ENCODE measurements around the gene ADH1B.
"Not testable (repeated sequence)": the region's sequence is repeated elsewhere in the genome, so short reads cannot be mapped to it uniquely, and the experiment has no call there.

The ADH1B gene

DNA sequence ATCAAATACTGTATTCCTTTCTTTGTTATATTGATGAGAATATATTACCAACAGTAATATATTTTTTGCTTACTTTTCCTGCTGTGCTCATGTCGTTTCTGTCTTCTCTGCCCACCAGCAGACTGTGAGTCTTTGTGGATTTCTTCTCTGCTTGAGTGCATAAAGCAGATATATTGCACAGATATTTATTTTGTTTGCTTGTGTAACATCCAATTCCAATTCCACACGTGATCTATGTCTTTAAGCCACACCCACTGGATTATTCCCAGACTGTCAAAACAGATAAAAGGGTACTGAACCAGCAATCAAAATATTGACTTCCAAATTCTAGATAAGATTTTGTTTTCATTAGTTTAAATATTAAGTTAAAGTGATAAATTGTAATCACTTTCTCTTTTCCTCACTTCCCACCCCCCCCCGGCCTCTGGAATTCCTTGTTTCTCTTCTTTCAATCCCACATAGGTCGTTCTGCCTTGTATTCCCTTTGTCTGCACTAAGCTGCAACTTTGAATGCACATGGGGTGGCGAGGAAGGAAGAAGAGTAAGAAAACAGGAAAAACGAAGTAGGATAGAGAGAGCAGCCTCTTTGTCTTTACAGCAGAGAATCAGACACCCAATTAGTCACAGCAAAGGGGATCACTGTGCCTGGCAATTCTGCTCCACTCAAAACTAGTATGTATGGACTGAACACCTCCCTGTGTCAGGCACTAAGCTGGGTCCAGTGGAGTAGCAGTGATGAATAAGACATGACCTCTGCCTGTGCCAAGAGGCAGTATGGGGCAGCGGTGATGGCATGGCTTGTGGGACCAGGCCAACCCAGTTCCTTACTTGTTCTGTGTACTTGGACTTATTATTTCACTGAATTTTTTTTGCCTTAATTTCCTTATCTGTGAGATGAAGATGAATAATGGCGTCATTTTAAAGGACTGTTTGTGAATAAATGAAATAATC, at the start of gene ADH1B:
TSS of gene ADH1B (minus strand) at position 161 of the 951 bp plus-strand sequence. CDS start at position 91, 70 bp downstream.
- no peak for DNase-seq (ENCODE audit: low read depth in 2 of 2)

DNA sequence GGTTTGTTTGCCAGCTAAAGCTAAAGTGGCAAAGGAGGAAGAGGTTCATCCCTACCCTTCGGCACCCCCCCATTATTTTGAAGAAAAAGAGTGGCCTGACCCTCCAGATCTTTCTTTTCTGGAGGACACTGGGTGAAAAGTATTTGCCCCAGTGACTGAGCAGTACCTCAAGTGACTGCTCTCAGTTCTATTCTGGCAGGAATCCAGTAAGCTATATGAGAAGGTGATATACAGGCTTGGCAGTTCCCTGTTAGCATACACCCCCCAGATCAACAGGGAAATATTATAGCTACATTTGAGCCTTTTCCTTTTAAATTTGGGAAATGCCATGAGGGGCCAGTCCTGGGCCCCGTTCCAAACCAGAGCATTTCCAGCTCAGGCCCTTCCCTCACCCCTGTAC, 46.6 kb upstream of the ADH1B start:
- not testable (repeated sequence) for DNase-seq (ENCODE audit: low read depth in 2 of 2)

DNA sequence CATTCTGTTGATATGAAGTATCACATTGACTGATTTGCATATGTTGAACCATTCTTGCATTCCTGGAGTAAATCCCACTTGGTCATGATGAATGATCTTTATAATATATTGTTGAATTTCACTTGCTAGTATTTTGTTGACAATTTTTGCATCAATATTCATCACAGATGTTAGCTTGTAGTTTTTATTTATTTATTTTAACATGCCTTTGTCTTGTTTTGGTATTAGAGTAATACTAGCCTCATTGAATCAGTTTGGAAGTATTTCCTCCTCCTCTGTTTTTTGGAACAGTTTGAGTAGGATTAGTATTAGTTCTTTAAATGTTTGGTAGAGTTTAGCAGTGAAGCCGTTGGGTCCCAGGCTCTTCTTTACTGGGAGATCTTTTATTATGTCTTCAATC, 45.3 kb upstream of the ADH1B start:
- no peak for DNase-seq (ENCODE audit: low read depth in 2 of 2)

DNA sequence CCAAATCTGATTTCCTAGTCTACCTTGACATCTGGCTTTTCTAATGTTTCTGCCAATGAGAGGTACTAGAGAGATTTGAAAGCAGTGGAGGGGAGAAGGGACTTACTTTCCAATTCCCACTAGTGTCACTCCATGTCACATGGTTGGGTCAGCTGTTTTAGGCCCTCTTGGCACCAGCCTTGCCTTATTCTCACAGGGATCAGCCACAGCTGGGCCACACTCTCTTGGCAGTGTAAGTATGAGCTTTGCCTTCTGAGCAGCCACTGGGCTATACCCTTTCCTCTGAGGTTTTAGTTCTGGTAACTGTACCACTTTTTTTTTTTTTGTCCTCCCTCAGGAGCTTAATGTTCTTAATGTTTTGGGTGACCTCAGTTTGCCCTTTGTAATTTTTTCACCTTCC, 41.6 kb upstream of the ADH1B start:
- DNase-seq (ENCODE audit: low read depth in 2 of 2) = no peak

DNA sequence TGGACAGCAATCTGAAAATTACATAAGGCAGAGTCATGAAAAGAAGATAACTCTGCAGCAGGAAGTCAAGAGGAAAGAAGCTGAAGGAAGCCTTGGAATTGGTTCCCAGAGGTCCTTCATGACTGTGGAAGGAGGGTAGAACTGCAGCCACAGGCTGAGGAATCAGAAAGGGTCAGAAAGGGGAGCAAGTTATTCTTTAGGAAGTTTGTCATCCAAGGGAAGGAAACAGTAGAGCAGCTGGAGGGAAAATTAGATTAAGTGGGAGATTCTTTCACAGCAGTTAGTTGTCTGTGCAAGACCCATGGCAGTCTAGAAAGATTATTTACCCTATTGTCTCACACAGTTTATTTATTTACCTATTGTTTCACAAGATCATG, 40.7 kb upstream of the ADH1B start:
- no peak for DNase-seq (ENCODE audit: low read depth in 2 of 2)

DNA sequence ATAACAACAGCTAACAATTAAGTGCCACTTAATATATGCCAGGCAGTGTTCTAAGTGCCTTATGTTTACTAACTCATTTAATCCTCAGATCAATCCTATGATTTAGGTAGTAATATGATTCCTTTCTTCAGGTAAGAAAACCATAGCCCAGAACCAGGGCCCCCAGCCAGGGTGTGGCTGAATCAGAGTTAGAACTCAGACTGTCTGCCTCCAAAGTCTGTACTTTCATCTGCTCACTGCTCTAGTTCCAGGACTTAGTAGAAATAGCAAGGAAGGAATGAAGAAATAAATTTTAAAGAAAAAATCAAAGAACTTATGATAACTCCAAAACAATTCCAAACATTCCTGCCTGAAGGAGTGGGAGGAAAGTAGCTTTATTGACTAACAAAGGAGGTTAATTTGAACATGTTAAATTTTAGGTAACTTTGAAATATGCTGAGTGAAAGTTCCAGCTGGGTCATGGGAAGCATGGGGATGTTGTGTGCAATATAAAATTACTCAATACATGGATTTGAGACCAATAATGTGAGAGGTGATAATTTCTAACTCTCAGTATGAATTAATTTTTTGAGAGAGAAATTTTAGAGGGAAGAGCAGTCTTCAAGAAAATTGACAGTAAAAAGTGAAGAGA, 40.2 kb upstream of the ADH1B start:
- DNase-seq (ENCODE audit: low read depth in 2 of 2) = no peak

DNA sequence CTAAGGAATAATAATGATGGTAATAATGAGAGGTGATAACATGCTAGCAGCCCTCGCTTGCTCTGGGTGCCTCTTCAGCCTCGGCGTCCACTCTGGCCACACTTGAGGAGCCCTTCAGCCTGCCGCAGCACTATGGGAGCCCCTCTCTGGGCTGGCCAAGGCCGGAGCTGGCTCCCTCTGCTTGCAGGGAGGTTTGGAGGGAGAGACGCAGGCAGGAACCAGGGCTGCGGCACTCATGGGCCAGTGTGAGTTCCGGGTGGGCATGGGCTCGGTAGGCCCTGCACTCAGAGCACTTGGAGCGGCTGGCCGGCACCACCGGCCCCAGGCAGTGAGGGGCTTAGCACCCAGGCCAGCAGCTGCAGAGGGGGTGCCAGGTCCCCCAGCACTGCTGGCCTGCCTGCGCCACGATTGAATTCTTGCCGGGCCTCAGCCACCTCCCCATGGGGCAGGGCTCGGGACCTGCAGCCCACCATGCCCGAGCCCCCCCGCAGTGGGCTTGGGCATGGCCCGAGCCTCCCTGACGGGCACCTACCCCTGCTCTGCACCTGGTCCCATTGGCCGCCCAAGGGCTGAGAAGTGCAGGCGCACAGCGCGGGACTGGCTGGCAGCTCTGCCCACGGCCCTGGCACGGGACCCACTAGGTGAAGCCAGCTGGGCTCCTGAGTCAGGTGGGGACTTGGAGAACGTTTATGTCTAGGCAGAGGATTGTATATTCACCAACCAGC, 38.4 kb upstream of the ADH1B start:
- DNase-seq (ENCODE audit: low read depth in 2 of 2) = no peak

DNA sequence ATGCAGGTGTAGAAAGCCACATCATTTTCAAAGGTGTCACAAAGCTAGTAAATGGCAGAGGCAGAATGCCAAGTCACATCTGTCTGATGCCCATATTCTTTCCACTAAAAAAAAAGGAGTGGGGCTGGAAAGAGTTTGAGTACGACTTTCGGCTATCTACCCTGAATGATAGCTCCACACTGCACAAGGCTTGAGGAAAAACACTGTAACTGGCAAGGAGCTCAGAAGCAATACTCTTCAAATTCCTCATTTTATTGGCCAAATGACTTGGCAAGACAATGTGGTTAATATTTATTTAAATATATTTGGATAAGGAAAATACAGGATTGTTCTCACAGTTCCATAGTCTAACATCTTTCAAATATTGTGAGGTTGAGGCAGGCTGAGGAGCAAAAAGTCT, 36.7 kb upstream of the ADH1B start:
- DNase-seq (ENCODE audit: low read depth in 2 of 2) = no peak

DNA sequence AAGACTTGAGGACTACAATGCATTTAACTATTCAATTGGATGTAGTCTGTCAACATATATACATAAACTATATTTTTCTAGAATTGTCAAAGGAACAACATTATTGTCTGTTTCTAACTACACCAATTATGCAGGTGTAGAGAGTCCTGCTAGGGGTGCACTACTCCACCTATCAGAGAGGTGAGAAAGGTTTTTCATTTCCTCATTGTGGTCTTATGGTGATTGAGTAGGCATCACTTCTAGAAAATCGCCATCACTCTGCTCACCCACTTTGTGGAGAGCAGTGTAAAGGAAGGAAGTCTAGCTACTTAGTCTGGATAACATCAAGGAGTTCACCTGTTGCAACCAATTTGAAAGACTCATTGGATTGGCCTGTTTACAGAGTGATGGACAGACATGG, 35.8 kb upstream of the ADH1B start:
- DNase-seq (ENCODE audit: low read depth in 2 of 2) = no peak

DNA sequence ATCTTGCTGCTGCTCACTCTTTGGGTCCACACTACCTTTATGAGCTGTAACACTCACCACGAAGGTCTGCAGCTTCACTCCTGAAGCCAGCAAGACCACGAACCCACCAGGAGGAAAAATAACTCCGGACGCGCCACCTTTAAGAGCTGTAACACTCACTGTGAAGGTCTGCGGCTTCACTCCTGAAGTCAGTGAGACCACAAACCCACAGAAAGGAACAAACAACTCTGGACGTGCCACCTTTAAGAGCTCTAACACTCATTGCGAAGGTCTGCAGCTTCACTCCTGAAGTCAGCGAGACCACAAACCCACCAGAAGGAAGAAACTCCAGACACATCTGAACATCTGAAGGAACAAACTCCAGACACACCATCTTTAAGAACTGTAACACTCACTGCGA, 34.9 kb upstream of the ADH1B start:
- DNase-seq (ENCODE audit: low read depth in 2 of 2) = not testable (repeated sequence)

DNA sequence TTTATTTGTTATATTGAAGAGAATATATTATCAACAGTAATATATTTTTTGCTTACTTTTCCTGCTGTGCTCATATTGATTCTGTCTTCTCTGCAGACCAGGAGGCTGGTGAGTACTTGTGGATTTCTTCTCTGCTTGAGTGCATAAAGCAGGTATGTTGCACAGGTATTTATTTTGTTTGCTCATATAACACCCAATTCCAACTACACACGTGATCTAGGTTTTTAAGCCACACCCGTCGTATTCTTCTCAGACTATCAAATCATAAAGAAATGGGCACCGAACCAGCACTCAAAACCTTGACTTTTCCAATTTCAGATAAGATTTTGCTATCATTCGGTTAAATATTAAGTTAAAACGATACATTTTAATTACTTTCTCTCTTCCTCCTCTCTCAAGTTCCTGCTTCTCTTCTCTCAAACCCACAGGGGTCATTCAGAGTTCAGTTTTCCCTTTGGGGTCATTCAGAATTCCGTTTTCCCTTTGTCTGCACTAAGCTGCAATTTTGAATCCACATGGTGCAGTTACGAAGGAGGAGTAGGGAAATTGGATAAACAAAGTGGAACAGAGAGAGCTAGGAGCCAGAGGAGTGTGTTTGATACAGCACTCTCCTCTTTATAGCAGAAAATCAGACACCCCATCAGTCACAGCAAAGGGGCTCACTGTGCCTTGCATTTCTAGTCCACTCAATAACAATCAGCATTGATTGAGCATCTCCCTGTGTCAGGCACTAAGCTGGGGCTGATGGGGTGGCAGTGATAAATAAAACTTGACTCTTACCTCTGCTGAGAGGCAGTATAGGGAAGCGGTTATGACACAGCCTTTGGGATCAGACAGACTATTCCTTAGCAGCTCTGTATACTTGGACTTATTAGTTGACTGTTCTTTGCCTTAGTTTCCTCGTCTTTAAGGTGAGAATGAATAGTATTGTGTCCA, 31.7 kb upstream of the ADH1B start, which contains the start of gene ADH1C:
TSS of gene ADH1C (minus strand) at position 145 of the 936 bp plus-strand sequence. CDS start at position 74, 71 bp downstream.
- no peak for DNase-seq (ENCODE audit: low read depth in 2 of 2)

DNA sequence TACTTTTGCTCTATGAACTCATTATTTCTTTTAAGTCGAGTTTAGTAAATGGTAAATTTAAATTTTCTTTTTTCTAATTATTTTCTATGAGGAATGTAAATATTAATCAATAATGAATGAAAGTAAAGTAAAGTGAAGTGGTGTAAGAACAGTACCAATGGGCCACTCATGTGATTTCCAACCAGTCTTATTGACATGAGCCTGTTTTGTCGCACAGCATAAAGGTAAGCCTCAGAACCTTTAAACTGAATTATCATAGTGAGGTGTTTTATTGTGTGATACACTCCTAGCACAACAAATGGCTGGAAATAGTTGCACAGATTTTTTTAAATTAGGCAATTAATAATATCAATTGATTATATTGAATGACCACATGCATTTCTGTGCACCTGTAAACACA, 30.3 kb upstream of the ADH1B start:
- no peak for DNase-seq (ENCODE audit: low read depth in 2 of 2)

DNA sequence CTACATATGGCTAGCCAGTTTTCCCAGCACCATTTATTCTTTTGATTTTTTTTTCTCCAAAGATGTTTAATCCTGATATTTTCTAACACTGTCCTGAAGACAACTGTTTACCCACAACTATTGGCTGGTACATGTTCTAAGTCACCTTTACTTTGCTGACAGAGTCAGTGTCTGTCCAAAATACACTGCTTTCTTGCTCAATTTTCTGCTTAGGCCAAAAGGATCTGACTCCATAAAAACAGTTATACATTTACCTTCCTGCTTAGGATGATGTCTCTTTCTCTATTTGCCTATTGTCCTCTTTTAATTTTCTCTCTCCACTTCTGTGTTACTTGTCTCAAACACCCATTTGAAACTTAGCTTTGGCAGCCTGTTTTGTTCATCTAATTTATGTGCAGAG, 28.1 kb upstream of the ADH1B start:
- DNase-seq (ENCODE audit: low read depth in 2 of 2) = no peak

DNA sequence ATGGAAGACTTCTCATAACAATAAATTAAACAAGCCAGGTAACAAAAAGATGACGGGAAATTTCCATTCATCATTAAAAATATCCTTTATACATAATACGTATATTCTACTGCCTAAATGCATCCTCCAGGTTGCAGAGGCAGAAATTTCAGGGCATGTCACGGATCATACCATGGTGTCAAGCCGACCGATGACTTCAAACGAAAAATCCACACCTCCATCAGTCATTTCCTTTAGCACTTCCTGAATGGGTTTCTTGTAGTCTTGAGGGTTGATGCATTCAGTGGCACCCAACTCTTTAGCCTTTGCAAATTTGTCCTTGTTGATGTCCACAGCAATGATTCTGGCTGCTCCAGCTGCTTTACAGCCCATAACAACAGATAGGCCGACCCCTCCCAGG, 21.4 kb upstream of the ADH1B start:
- not testable (repeated sequence) for DNase-seq (ENCODE audit: low read depth in 2 of 2)

DNA sequence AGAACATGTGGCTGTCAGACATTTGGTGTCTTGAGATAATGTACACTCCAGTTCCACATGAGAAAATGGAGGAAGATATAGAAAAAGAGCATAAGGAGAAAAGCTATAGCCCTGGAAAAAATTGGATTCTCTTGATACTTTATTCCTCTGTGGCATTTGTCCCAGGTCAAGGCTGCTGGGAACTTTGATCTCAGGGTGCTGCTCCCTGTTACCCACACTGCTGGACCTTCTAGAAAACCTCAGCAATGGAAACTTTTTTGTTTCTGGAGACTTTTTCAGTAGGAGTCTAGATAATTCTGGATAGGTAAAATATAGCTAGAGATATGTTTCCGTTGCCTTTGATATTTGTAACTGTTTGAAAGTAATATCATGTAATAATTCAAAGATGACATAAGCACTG, 20.2 kb upstream of the ADH1B start:
- no peak for DNase-seq (ENCODE audit: low read depth in 2 of 2)

DNA sequence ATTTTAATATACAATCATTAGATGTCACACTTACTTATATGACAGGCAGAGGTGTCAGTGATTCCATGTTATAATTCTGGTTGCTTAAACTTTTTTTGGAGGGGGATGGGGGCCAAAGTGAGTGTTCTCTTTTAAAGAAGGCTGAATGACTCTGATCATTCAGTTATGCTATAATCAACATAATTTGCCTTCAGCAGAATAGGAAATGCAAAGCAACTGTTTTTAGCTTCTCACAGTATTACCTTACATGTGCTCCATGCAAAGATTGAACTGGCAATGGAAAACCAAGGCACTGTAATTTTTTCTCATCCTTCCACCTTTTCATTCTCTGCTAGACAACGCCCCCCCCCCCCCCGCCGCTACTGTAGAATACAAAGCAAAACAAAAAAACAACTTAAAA, 18.0 kb upstream of the ADH1B start:
- no peak for DNase-seq (ENCODE audit: low read depth in 2 of 2)

DNA sequence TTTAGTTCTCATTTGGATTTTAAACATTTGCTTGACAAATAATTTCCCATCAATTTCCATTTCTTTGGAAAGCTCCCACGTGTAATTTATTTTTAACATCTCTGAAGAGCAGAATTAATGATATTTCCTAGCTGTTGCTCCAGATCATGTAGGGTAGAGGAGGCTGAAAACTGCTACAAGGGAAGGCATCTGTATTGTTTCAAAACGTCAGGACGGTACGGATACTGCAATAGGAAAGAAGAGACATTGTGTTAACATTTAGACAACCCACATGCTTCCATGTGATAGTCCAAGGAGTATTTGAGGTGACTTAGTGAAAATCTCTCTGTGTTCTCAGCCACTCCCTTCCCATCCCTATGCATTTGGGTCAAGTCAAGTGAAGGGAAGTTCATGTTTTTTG, 15.4 kb upstream of the ADH1B start:
- no peak for DNase-seq (ENCODE audit: low read depth in 2 of 2)

DNA sequence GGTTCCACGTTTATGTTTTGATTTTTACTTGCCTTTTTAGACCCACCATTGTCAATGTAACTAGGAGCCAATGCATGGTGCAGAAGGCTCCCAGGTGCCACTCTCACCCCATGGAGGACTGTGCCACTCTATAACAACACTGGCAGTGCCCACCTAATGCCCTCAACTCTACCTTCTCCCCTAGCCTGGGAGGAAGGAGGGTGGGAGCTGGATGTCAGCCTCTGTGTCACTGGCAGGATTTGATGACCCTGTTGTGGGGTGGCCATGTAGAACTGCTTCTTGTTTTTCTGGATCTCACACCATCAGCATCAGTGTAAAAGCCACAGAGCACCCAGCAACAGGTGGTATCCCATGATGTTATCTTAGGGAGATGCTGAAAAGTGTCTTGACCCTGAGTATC, 13.7 kb upstream of the ADH1B start:
- DNase-seq (ENCODE audit: low read depth in 2 of 2) = no peak

DNA sequence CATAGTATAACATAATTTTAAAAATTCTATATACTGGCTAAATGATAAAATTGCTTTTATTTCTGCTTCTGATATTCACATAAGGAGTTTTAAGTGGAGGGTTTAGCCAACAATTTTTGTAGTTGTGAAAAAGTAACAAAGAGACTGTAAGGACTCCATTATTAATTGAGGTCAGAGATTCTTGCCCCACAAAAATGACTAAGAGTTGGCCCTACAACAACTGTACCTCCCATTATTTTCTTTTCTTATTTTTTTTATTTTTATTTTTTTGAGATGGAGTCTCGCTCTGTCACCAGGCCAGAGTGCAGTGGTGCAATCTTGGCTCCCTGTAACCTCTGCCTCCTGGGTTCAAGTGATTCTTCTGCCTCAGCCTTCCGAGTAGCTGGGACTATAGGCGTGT, 9.4 kb upstream of the ADH1B start:
- DNase-seq (ENCODE audit: low read depth in 2 of 2) = no peak

DNA sequence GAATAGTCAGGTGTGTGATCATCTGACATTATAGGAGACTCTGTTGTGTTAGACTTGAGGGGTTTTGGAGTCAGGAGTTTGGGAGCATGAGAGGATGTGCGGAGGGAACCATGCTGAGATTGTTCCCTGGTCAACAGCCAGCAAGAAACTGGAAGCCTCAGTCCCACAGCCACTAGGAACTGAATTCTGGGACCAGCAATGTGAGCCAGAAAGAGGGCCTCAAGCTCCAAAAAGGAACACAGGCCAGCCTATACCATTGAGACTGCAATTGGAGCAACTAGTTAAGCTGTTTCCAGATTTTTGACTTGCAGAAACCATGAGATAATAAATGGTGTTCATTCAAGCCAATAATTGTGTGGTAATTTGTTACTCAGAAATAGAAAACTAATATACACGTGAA, 8.7 kb upstream of the ADH1B start:
- DNase-seq (ENCODE audit: low read depth in 2 of 2) = no peak

DNA sequence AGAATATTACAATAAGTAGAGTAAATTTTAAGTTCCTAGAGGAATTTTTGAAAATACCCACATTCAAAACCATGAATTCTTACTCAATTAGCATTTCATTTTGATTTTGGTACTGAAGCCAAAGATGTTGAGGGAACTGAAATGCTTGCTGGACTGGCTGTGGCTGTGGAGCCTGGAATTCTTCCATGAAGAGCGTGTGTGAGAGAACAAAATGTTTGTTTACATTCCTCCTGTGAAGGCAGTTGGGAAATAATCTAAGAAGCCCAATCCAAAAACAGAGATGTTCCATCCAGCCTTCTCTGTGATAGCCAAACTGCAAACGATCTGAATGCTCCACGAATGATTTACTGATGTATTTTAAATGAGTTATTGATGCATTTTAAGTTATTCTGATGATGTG, 3.8 kb upstream of the ADH1B start:
- DNase-seq (ENCODE audit: low read depth in 2 of 2) = no peak

All from stimulated activated CD8-positive, alpha-beta memory T cell treated with anti-CD3 and anti-CD28 coated beads, Interleukin-2, amount 100 ng/mL, for 48 hours (primary cell).